HG03571 (cell line): ENCODE measurements around the gene TMTC2.

Experiments
- ATAC-seq: cut with Tn5 transposase; IDR thresholded peaks from one replicate; pipeline ENCODE4 v1.9.1; 2021; ENCODE audit not compliant: unreplicated experiment

Gene TMTC2

DNA sequence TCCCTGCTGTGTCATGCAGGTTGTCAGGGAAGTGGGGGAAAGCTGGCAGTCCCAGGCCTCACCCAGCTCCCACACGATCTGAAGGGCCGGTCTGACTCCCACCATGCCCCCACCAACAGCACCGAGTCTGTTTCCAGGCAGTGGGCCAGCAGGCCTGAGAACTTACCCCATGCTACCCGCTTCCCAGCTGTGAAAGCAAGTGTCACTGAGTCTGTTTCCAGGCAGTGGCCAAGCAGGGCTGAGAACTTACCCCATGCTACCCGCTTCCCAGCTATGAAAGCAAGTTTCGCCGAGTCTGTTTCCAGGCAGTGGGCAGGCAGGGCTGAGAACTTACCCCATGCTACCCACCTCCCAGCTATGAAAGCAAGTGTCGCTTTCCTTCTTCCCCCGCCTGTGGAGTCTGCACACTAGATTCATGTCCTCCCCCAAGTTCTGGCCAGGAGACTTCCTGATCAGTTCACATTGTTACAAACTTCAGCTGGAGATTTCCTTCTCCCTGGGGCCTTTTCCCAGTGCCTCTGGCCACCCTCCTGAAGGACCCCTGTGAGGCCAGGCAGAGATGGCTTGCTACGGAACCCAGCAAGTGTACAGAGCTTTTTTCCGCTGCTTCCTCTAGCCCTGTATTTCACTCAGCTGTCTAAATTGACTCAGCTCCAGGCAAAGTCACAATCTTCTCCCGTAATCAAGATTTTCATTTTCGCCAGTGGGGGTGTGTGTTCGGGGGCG, 435.4 kb downstream of the TMTC2 start:
- no peak for ATAC-seq

- no peak for ATAC-seq
Measured at GRCh38 chr12:83122623-83122934, 435.9 kb downstream of the TMTC2 start.

DNA sequence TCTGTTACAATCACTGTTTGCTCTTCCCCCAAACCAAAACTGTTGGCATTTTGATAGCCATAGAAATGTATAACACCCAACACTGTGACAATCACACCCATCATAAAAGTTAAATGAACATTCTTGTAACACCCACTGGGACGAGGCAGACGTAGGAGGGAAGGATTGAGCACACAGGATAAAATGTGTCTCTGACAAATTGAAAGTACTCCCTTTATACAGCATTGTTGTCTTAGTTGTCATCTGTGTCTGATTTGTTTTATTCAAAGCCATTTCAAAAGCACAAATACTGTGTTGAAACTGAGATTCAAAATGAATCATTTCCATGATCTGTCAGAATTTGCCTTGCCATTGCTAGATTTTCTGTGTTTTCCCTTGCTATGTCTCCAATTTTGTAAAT, 436.3 kb downstream of the TMTC2 start:
- ATAC-seq: no peak

- no peak for ATAC-seq
Measured at GRCh38 chr12:83128540-83128939, 441.8 kb downstream of the TMTC2 start.

- ATAC-seq: no peak
Measured at GRCh38 chr12:83130178-83130577, 443.5 kb downstream of the TMTC2 start.

GRCh38 chr12:83132360-83132759, 445.7 kb downstream of the TMTC2 start:
- ATAC-seq: no peak

DNA sequence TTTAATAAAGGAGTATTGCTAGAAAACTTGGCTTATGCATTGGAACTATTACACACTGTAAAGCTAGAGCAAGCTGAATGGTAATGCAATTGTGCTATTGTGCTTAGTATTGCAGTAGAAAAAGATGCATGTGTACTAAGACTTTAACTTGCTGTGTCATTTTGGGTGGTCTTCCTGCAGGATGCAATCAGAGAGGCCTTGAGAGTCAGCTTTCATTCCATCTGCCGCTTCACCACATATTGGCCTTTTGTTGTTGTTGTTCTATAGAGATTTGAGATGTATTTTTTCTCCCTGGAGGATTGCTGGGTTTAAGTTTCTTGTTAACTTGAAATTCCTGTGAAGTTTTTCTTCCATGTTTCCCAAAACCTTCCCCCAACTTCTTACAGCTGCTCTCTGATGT, 449.7 kb downstream of the TMTC2 start:
- no peak for ATAC-seq

DNA sequence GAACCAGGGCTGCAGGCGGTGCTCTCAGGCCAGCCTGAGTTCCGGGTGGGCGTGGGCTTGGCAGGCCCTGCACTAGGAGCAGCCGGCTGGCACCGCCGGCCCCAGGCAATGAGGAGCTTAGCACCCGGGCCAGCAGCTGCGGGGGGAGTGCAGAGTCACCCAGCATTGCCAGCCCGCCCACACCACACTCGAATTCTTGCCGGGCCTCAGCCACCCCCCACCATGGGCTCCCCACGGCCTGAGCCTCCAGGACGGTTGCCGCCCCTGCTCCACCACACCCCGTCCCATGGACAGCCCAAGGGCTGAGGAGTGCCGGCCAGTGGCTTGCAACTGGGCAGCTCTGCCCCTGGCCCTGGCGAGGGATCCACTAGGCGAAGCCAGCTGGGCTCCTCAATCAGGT, 453.4 kb downstream of the TMTC2 start:
- ATAC-seq: no peak

DNA sequence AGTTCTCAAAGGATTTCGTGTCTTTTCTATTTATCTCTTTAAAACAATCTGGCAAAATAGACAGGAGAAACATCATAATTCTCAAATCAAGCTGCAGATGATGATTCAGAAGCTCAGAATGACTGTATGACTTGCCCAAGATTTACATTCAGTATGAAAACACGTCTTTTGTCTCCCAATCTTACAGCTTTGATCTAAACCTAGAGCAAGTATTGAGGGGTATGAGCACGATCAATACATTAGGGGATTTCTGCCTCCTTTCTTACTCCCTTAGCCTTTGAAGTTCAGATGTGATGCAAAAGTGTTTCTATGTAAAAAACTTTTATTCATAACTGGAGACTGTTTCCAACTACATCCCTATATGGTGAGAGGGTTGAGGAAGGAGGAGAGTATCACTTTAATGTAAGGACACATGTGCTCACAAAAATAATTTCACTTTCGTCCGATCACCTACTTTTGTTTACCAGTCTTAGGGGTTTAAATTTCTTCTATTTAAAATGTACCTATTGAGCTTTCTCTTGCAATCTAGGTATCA, 454.8 kb downstream of the TMTC2 start:
- ATAC-seq: no peak

DNA sequence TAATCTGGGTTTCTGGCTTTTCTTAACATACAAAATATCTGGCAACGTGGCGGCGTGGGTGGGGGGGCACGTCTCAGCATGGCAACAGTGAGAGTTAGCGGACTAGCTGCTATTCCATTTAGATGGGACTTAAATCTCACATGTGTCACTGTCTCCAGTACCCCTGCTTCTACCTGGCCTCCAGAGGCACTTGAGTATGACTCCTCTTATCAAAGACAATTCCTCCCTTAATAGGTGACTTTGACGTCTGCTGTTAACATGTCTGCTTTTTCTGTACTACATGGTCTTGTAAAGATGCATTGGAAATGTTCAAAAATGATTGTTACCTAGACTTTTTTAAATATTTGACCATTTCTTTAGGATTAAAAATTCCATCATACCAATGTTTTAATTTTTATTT, 456.2 kb downstream of the TMTC2 start:
- ATAC-seq: no peak

- ATAC-seq: no peak
Measured at GRCh38 chr12:83143950-83144349, 457.2 kb downstream of the TMTC2 start.

- no peak for ATAC-seq
Measured at GRCh38 chr12:83145325-83145840, 458.7 kb downstream of the TMTC2 start.

GRCh38 chr12:83147341-83147740, 460.6 kb downstream of the TMTC2 start:
- no peak for ATAC-seq

DNA sequence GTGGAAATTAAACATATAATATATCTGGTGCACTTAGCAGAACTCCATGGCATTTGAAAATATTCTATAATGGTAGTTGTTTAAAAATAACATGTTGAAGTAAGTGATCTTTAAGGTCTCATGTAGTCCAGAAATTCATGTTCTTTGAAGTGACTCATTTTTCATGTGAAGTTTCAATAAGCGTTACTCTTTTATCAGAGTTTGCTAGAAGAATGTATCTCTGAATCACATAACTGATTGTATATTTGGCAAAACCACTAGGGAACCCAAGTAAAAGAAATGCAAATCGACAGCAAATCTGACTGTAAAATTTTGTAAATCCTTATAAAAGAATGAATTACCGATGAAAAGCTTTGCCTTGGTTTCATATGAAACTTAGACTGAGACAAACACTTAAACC, 463.3 kb downstream of the TMTC2 start:
- ATAC-seq: no peak

- no peak for ATAC-seq
Measured at GRCh38 chr12:83150465-83151189, 463.9 kb downstream of the TMTC2 start.

DNA sequence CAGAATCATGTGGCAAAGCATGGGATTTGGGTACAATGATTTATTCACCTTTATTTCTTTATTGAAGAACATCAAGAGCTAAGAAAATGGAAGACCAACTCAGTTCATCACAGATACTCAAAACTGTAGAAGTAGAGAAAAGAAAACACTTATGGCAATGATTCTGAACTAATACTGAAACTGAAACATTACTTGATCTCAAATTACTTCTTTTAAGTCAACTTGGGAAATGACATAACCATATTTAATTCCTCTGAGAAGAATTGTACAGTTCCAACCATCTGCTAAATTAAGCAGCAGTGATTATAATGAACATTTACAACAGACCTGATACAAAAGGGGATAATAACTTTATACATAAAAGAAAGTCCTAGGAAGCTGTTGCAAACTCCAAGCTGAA, 466.5 kb downstream of the TMTC2 start:
- ATAC-seq: no peak

- no peak for ATAC-seq
Measured at GRCh38 chr12:83156815-83157214, 470.1 kb downstream of the TMTC2 start.

- ATAC-seq: no peak
Measured at GRCh38 chr12:83157604-83158003, 470.9 kb downstream of the TMTC2 start.

DNA sequence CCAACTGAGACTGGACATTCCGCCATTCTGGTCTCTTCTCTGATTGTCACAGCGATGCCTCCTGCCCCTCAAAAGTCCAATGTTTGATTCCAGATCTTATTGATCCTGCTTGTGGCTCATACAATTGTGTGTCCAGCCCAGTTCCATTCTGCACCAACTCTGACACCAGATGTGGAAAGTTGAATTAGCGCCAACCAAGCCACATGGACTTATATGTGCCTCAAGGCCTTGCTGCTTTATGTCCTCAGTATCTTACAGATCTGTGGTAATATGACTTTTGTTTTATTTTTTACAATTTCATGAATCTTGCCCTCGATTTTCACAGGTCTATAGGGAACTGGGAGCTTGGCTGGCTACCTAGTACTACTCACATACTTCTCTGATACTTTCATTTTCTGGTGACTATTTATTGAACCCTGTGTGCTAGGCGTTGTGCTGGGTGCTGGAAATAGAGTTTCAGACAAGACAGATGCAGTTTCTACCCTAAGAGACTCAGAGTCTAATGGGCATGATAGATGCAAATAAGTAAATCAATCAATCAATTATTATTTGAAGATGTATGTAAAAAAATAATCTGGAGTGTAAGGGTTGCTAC, 472.0 kb downstream of the TMTC2 start:
- no peak for ATAC-seq

GRCh38 chr12:83161456-83161855, 474.8 kb downstream of the TMTC2 start:
- ATAC-seq: no peak

- ATAC-seq: no peak
Measured at GRCh38 chr12:83168751-83169150, 482.0 kb downstream of the TMTC2 start.

DNA sequence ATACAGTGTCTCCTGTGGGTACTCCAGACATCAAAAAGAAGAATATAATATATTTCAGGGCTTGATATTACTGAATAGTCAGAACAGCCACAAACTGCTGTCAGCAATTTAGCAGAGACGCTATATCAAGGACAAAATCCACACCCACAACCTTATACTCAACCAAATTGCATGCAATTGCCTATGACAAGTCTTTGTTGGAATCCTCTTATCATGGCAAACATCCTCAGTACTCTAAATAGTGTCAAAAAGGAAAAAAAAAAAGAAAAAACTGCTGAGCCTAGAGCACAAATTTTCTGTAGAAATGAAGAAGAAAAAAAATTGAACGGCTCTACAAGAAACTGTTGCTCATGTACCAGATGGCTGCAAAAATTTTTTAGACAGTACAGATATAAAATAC, 485.7 kb downstream of the TMTC2 start:
- no peak for ATAC-seq
